ENCODE results near the gene BMF. TPM values are rescaled to one million over a fixed set of nuclear protein-coding genes. Genes with fewer than 3 reads are reported as not detected.

BMF gene
- polyA plus RNA-seq, 10 donors, result 7.2 to 13.0 (median 8.9) TPM

DNA sequence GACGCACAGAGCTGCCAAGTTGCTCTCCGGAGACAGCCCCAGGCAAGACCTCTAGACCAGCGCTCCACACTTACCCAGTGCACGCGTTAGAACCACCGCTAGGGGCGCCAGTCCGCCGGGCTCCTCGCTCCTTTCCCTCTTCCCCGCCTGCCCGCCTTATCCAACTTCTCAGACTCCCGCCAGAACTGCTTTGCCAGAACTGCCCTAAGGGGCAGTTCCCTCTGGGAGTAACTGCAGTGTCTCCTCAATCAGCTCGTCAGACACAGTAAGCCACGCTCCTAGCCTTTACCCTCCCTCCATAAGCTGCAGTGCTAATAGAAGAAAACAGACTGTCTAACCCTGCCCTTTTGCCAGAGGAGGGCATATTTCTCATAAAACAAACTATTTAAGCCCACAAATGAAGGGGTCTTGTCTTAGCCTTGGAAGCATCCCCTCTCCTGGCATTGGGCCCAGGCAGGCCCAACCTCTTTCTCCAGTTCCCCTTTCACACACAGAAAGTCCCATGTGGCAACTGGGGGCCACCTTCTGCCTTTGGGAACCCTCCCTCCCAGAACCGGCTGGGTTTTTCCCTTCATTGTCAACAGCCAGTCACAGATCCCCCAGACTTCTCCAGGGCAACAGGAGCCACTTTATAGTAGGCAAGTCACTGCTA is 3.7 kb downstream of the BMF start:
- peak; percentile 82 to 95 (median 93) for DNase-seq

GRCh38 chr15:40104296-40104864 is 4.3 kb downstream of the BMF start:
- DNase-seq, result no peak

DNA sequence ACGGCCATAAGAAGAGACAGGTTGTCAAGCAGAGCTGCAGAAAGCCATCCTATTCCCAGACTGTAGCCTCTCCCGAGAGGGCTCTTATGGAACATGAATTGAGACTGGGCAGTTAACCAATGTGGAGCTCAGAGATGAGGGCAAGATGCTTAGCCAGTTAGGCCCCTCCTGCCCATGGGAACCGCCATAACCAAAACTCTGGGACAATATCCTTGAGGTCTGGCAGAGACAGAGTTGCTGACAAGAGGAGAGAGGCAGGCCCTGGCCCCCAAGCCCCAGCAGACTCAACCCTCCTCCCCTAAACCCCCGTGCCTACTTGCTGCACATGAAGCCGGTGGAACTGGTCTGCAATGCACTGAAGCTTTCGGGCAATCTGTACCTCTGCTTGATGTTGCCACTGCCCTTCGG is 4.8 kb downstream of the BMF start:
- DNase-seq, result no peak

DNA sequence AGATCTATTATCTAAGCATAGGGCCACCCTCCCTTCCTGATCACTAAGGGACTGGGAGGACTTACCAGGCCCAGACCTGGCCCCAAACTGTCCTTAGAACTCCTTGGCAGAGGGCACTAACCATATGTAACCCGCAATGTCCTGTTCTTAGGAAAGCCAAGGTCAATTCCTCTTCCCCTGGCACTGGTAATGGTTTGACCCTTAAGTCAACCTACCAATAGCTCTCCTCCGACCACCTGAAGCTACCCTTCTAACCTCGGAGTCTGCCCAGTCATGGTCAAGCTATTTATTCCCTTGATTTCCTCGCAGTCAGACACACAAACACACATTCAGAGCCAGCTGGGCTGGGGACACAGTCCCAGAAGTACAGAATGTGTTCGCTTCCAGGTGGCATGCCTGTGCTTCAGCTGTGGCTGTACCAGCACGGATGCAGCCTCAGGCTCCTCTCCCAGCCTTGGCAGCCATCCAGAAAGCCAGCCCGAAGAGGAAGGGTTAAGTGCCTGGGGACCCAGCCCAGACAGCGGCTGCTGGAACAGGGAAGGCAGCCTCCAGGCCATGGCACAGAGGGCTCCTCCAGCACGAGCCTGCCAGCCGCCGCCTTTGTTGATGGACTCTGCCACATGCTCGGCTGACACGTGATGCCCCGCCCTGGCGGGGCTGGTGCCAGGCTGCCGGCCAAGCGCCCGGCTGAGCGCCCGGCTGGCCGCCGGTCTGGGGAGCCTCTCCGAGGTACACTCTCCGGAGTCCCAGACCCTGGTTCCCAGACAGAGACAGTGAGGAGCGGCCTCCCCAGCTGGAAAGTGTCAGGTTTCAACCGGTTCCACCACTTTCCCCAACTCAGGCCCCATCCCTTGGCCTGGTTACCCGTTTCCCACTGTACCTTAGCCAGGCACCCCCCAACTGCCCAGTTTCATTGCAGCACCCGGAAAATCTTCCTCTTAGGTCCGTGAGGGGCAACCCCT is 5.5 kb downstream of the BMF start:
- peak; percentile 82 to 96 (median 86) for DNase-seq

GRCh38 chr15:40100947-40101905 is 7.5 kb downstream of the BMF start:
- DNase-seq, result peak in 1 of 3 donors; percentile 7

DNA sequence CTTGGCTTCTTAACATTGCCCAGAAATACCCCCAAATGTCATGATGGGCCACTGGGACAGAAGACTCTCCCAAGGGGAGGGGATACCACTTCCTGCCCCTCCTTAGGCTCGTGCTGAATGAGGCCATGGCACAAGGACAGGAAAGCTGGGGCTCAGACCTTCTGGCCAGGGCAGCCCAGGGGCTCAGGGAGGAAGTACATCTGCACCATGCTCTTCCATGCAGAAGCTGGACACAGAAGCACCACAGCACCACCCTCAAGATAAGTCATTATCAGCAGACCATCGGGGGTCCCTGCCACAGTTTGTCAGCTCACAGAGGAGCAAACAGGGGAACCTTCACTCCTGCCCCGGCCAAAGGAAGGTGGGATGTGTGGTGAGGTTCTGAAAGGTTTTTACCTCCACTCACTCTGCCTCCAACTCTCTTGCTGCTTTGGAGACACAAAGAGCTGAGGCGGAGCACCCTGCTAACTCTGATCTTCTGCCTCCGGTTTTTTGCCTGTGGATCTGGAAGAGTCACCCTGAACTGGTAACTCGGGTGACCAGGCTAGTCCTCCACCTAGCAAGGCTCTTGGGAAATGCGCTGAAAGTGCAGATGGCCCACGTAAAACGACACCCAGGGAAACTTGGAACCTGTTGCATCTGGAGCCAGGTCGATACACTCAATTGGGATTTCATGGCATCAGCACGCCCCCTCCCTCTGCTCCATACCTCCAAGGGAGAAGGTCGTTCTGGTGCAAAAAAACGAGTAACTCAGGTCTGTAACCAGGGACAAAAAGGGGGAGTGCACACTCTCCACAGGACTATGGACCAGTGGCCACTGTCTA is 8.3 kb downstream of the BMF start:
- peak in 1 of 3 donors; percentile 23 for DNase-seq

- DNase-seq, result peak; percentile 90 to 96 (median 94)
Measured at GRCh38 chr15:40098489-40099261, 10.0 kb downstream of the BMF start.

GRCh38 chr15:40097968-40098476 is 10.7 kb downstream of the BMF start:
- peak in 1 of 3 donors; percentile 64 for DNase-seq

GRCh38 chr15:40097096-40097967 is 11.3 kb downstream of the BMF start:
- no peak for DNase-seq

DNA sequence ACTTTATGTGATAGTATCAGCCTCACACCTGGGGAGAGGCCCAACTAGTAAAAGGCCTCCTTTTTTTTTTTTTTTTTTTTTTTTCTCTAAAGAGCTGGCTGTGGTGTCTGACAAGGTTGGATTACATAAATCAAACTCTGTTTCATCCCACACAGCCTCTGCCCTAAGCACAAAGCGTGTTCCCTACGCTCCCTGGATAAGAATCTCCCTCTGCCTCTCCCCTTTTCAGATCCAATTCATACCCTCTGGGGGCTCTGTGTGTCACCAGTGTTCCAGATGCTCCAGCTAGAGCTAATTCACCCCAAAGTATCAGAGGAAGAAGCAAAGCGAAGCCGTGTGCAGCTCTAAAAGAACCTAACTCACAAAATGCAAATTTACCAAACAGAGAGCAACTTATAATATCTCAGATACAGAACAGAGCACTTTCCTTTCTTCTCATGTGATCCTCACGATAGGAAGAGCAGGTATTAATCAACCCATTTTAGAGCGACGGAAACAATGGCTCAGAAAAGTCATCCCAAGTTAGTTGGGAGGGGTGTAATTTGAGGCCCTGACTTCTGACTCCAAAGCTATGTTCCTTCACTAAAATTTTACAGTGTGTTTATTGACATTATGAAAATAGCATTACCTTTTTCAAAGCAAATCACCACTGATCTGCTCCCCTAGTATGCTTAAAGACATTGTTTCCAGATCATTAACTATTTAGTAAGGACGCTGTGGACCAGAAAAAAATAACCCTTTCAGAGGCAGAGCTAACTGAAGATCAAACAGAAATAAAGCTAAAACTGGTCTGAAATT is 12.4 kb downstream of the BMF start:
- peak in 1 of 3 donors; percentile 33 for DNase-seq

- DNase-seq, result peak in 1 of 3 donors; percentile 5
Measured at GRCh38 chr15:40095371-40096093, 13.1 kb downstream of the BMF start.

- DNase-seq, result no peak
Measured at GRCh38 chr15:40094156-40094555, 14.5 kb downstream of the BMF start.

GRCh38 chr15:40092979-40093869 is 15.5 kb downstream of the BMF start:
- peak in 2 of 3 donors; percentile 47 to 80 for DNase-seq

DNA sequence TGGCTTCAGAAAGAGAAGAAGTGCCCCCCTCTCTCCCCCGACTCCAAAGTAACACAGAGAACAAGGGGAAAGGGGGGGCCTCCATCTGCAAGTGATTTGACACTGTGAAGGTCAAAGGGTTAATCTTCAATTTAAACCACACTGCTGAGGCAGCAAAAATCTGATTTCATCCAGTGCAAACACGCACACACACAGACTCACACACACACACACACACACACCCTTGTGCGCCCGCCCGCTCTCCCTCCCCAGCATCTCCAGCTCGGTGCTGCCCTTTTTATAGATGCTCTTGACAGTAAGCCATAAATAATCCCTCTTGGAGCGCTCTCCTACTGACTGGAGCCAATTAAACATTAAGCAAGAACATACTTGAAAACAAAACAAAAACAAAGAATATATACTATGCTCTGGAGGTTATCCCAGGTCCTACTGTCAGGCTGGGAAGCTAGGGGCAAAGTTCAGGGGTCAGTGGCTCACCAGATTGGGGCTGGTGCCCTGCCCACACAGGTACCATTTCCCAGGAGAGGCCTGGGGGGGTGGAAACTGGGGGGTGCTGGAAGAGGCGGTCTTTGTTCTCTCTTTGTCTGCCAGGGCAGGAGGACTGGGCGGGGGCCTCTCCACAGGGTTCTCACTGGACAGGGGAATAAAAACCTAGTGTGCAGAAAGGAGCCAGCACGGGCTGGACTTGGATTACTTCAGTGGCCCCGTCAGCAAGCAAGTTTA is 16.3 kb downstream of the BMF start:
- DNase-seq, result peak; percentile 88 to 96 (median 93)

DNA sequence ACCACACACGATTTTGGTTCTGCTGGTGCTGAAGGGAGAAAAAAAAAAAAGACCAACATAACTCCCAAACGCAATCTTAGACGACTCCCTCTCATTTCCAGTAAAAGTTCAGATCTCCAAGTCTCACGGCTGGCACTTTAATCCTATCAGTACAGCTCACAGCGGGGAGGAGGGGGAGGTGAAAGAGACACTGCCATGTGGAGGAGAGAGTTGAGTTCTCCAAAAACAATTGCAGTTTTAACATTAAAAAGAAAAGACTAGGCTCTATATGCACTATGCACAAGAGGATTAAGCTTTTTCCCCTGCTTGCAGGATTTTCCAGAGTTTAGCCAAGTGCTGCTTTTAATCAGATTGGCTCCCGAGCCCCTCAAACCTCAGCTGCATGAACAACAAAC is 16.8 kb downstream of the BMF start:
- DNase-seq, result peak in 1 of 3 donors; percentile 58
